Peyer's patch (tissue), 4 donors: ENCODE results near the gene CMTM2.

Source experiments
- CTCF ChIP-seq, 6 experiments: fragments of 450-650 bp in 4 of 6; fragments of 200-600 bp in 2 of 6; sonication (generic) in 1 of 6; IDR thresholded peaks; one replicate each; pipeline ENCODE4 v1.5.1; 2017 to 2019; ENCODE audit warnings: antibody characterized with exemption in 6 of 6, mild to moderate bottlenecking in 3 of 6, moderate library complexity in 1 of 6
- POLR2A ChIP-seq, 2 donors: fragments of 450-650 bp; IDR thresholded peaks; one replicate each; pipeline ENCODE4 v1.5.1; 2017; ENCODE audit warnings: antibody characterized with exemption in 2 of 2, mild to moderate bottlenecking in 2 of 2, moderate library complexity in 2 of 2

- TF ChIP-seq CTCF (IDR thresholded peaks at IDR 0.05) (no peak), POLR2A (IDR thresholded peaks at IDR 0.05) (no peak)
These were observed 11.1 kb downstream of the CMTM2 start for GRCh38 chr16:66590322-66590721.
